Caco-2 (cell line): ENCODE data around the gene MARCHF6. TPM values are rescaled to one million over a fixed set of nuclear protein-coding genes. Genes with fewer than 3 reads are reported as not detected.
"Not testable (repeated sequence)": the region's sequence is repeated elsewhere in the genome, so short reads cannot be mapped to it uniquely, and the experiment has no call there.

ENCODE experiments used
- BruUV-seq: library from RNA; stranded (reverse); fragments of 400-500 nt; replicated peaks from 2 replicates; lab custom pipeline; 2021; lab: Mats Ljungman, UMichigan
- CTCF ChIA-PET: fragments of 300-600 bp; sonication (Branson Sonifier 250); formaldehyde crosslinking; loops from one replicate; lab custom pipeline; 2022; ENCODE audit warnings: antibody characterized with exemption; lab: Charles Lee
- POLR2A ChIA-PET: fragments of 300-600 bp; sonication (Branson Sonifier 250); formaldehyde crosslinking; loops from one replicate; lab custom pipeline; 2022; ENCODE audit warnings: antibody characterized with exemption; lab: Charles Lee
- DNase-seq, 2 experiments: peaks; one replicate each; pipeline versions ENCODE4 v3.0.0 to v3.0.0-alpha.2; 2020 to 2022
- H3K27me3 ChIP-seq: replicated peaks from 2 replicates; pipeline ENCODE4 v1.6.0; 2011; ENCODE audit warnings: low read length; ENCODE audit not compliant: control insufficient read depth, insufficient read depth
- H3K36me3 ChIP-seq: 2 replicates; pipeline ENCODE4 v1.5.1; 2011; ENCODE audit warnings: low read length; ENCODE audit not compliant: control insufficient read depth, insufficient read depth
- H3K4me1 ChIP-seq: fragments of 250-450 bp; sonication (Bioruptor Pico); 2 replicates; pipeline ENCODE4 v1.5.1; 2020; ENCODE audit warnings: mild to moderate bottlenecking
- H3K4me3 ChIP-seq: 2 replicates; pipeline ENCODE4 v1.5.1; 2011; ENCODE audit warnings: low read depth, mild to moderate bottlenecking, control low read depth, low read length
- H3K9me3 ChIP-seq: fragments of 250-450 bp; sonication (Bioruptor Pico); 2 replicates; pipeline ENCODE4 v1.5.1; 2020; ENCODE audit warnings: mild to moderate bottlenecking, moderate library complexity
- H3K27ac Mint-ChIP-seq: one replicate; pipeline ENCODE4 v1.8.0; 2022; ENCODE audit warnings: mixed read lengths; ENCODE audit not compliant: unreplicated experiment
- H3K27me3 Mint-ChIP-seq: one replicate; pipeline ENCODE4 v1.8.0; 2022; ENCODE audit warnings: mixed read lengths; ENCODE audit not compliant: insufficient read depth, unreplicated experiment
- H3K36me3 Mint-ChIP-seq: one replicate; pipeline ENCODE4 v1.8.0; 2022; ENCODE audit warnings: mild to moderate bottlenecking, mixed read lengths; ENCODE audit not compliant: insufficient read depth, unreplicated experiment
- H3K4me1 Mint-ChIP-seq: one replicate; pipeline ENCODE4 v1.8.0; 2022; ENCODE audit warnings: low read depth, mixed read lengths; ENCODE audit not compliant: unreplicated experiment
- H3K4me3 Mint-ChIP-seq: one replicate; pipeline ENCODE4 v1.8.0; 2022; ENCODE audit warnings: mild to moderate bottlenecking, moderate library complexity, mixed read lengths; ENCODE audit not compliant: unreplicated experiment
- H3K9me3 Mint-ChIP-seq: one replicate; pipeline ENCODE4 v1.8.0; 2022; ENCODE audit warnings: mixed read lengths; ENCODE audit not compliant: unreplicated experiment
- CTCF ChIP-seq, 2 experiments: fragments of 200-600 bp in 1 of 2; IDR thresholded peaks; 1 replicate in 1 of 2; 2 replicates in 1 of 2; pipeline versions ENCODE4 v1.5.1 to v1.8.0; 2011 to 2022; ENCODE audit warnings: antibody characterized with exemption in 1 of 2, control low read depth in 1 of 2, inconsistent platforms in 1 of 2, low read depth in 1 of 2, low read length in 1 of 2, mild to moderate bottlenecking in 1 of 2, moderate library complexity in 1 of 2; ENCODE audit not compliant: insufficient read depth in 1 of 2, severe bottlenecking in 1 of 2, unreplicated experiment in 1 of 2
- intact Hi-C: fragments of 100-400 bp; cut with micrococcal nuclease; formaldehyde crosslinking; loops from one replicate; pipeline ENCODE4 v1.10.0; 2022; ENCODE audit not compliant: unreplicated experiment
- total RNA-seq: library from RNA; stranded (reverse); gene quantifications from 2 replicates; pipeline ENCODE4 v1.2.3, GENCODE V29; 2022

The MARCHF6 gene
- total RNA-seq, 1 experiment from 2014 or later: 123 TPM

DNA sequence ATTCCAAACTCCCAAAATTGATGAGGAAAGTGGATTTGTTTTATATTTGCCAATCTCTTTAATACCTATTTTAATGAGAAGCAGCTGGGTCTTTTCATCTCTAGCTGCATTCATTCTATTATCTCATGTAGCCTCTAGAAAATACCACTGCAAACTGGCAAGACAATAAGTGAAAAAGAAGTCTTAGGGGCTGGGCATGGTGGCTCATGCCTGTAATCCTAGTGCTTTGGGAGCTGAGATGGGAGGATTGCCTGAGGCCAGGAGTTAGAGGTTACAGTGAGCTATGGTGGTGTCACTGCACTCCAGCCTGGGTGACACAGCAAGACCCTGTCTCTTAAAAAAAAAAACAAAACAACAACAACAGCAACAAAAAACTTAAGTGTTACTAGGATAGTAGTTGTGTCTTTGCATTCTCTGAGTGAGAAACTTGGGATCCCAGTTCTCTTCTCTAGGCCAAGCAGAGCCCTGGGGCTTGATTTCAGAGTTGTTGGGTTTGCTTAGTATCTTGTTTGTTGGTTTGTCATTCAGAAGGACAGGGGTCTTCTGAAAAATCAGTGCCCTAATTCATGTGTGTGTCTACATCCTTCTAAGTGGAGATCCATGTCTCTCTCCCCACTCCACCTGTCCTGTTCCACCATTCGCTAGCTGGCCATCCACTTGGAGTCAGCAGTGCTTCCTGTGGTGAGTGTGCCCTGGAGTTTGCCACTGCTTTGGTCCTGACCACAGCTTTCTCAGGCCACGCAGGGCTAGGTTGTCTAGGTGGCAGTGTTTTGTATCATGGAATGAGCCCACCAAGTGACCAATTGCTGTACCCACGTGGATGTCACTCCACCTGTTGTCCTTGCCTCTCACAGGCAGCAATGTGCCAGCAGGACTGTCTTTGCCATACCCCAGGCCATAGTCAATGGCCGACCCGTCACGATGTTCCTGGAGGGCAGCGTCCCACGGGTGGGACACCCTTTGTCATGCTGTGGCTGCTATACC, 19.5 kb downstream of the MARCHF6 start:
- Mint-ChIP-seq H3K9me3 (no peaks in the 10 kb centered on the region), H3K27me3 (no peaks in the 10 kb centered on the region), H3K4me3 (no peak overlapping the region), H3K36me3 (peaks cover 23% of the 10 kb centered on the region), H3K27ac (no peak overlapping the region), H3K4me1 (peaks cover 23% of the 10 kb centered on the region)
- intact Hi-C loops: no loop called here
- H3K27me3 ChIP-seq: no peaks in the 10 kb centered on the region
- POLR2A ChIA-PET: no interaction called here
- no peak for TF ChIP-seq CTCF (IDR thresholded peaks at IDR 0.05; ENCODE audit: insufficient read depth in 1 of 2, low read depth in 1 of 2, low read length in 1 of 2, severe bottlenecking in 1 of 2, unreplicated experiment in 1 of 2)
- H3K36me3 ChIP-seq: no peaks in the 10 kb centered on the region; the same call in none of the 2 replicates
- BruUV-seq: no TSS peak
- CTCF ChIA-PET: no interaction called here
- H3K4me1 ChIP-seq: peaks cover 5% of the 10 kb centered on the region; the same call in 1 of the 2 replicates
- H3K4me3 ChIP-seq: no peak overlapping the region
- no peak for DNase-seq
- H3K9me3 ChIP-seq: no peaks in the 10 kb centered on the region

- intact Hi-C loops: no loop called here
Observed at GRCh38 chr5:10374046-10375022, 20.8 kb downstream of the MARCHF6 start.

GRCh38 chr5:10375146-10375545, 21.7 kb downstream of the MARCHF6 start:
- H3K27me3 Mint-ChIP-seq, POLR2A ChIA-PET, H3K36me3 ChIP-seq, H3K27me3 ChIP-seq, DNase-seq, H3K4me3 Mint-ChIP-seq, CTCF ChIA-PET, H3K27ac Mint-ChIP-seq, H3K4me1 ChIP-seq, BruUV-seq, H3K9me3 ChIP-seq, H3K4me3 ChIP-seq, H3K9me3 Mint-ChIP-seq, intact Hi-C loops: not testable (repeated sequence)
- Mint-ChIP-seq H3K36me3 (peaks cover 37% of the 10 kb centered on the region), H3K4me1 (peaks cover 23% of the 10 kb centered on the region)

More at GRCh38 chr5:10374046-10375022, 20.8 kb downstream of the MARCHF6 start:
- H3K9me3 ChIP-seq: no peaks in the 10 kb centered on the region
- no peak for DNase-seq
- Mint-ChIP-seq H3K4me3 (no peak overlapping the region), H3K4me1 (peaks cover 23% of the 10 kb centered on the region), H3K27ac (no peak overlapping the region), H3K27me3 (no peaks in the 10 kb centered on the region), H3K9me3 (no peaks in the 10 kb centered on the region), H3K36me3 (peaks cover 32% of the 10 kb centered on the region)
- no peaks in the 10 kb centered on the region; the same call in none of the 2 replicates for H3K36me3 ChIP-seq
- POLR2A ChIA-PET: no interaction called here
- no peak overlapping the region for H3K4me3 ChIP-seq
- CTCF ChIA-PET: no interaction called here
- H3K4me1 ChIP-seq: peaks cover 5% of the 10 kb centered on the region; the same call in 1 of the 2 replicates
- H3K27me3 ChIP-seq: no peaks in the 10 kb centered on the region
- no TSS peak for BruUV-seq
- TF ChIP-seq CTCF (IDR thresholded peaks at IDR 0.05; ENCODE audit: insufficient read depth in 1 of 2, low read depth in 1 of 2, low read length in 1 of 2, severe bottlenecking in 1 of 2, unreplicated experiment in 1 of 2): no peak
